GM13977 (cell line): ENCODE data around the gene NDUFB11.
"Not testable (repeated sequence)": the region's sequence is repeated elsewhere in the genome, so short reads cannot be mapped to it uniquely, and the experiment has no call there.

Experiments used
- DNase-seq: peaks from one replicate; pipeline ENCODE4 v3.0.0; 2012; ENCODE audit warnings: low spot score
- in situ Hi-C: fragments of 300-500 bp; cut with MboI; formaldehyde crosslinking; loops from one replicate; pipeline ENCODE4 v1.12.0; 2022; ENCODE audit warnings: low sequenced_read_pairs, low pct_unique_long_range_greater_than_20kb, mixed read lengths, inconsistent platforms; ENCODE audit not compliant: unreplicated experiment
- TF ChIP-seq, protein P1 (sequence below): IDR thresholded peaks from 2 replicates; pipeline ENCODE4 v1.5.1; 2012; ENCODE audit warnings: mild to moderate bottlenecking, control low read depth; ENCODE audit not compliant: insufficient read depth; ENCODE audit errors: extremely low read depth, missing control alignments

The NDUFB11 gene

DNA sequence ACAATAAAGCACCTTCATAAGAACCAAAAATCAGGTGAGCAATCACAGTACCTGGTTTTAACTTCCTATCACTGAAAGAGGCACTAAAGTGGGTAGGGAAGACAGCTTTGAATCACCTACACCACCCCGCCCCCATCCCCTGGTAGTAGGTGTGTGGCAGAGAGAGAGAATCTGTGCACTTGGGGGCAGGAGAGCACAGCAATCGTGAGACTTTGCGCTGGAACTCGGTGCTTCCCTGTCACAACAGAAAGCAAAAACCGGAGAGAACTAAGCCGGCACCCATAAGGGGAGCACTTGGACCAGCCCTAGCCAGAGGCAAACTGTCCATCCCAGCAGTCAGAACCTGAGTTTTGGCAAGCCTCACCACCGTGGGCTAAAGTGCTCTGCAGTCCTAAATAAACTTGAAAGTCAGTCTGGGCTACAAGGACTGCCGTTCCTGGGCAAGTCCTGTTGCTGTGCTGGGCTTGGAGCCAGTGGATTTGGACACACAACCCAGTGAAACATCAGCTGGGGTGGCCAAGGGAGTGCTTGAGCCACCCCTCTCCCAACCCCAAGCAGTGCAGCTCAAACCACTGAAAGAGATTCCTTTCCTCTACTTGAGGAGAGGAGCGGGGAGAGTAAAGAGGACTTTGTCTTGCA, 32.1 kb downstream of the NDUFB11 start:
- DNase-seq: no peak
- in situ Hi-C loops: no loop called here
- TF ChIP-seq, protein P1, sequence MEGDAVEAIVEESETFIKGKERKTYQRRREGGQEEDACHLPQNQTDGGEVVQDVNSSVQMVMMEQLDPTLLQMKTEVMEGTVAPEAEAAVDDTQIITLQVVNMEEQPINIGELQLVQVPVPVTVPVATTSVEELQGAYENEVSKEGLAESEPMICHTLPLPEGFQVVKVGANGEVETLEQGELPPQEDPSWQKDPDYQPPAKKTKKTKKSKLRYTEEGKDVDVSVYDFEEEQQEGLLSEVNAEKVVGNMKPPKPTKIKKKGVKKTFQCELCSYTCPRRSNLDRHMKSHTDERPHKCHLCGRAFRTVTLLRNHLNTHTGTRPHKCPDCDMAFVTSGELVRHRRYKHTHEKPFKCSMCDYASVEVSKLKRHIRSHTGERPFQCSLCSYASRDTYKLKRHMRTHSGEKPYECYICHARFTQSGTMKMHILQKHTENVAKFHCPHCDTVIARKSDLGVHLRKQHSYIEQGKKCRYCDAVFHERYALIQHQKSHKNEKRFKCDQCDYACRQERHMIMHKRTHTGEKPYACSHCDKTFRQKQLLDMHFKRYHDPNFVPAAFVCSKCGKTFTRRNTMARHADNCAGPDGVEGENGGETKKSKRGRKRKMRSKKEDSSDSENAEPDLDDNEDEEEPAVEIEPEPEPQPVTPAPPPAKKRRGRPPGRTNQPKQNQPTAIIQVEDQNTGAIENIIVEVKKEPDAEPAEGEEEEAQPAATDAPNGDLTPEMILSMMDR: no peak

DNA sequence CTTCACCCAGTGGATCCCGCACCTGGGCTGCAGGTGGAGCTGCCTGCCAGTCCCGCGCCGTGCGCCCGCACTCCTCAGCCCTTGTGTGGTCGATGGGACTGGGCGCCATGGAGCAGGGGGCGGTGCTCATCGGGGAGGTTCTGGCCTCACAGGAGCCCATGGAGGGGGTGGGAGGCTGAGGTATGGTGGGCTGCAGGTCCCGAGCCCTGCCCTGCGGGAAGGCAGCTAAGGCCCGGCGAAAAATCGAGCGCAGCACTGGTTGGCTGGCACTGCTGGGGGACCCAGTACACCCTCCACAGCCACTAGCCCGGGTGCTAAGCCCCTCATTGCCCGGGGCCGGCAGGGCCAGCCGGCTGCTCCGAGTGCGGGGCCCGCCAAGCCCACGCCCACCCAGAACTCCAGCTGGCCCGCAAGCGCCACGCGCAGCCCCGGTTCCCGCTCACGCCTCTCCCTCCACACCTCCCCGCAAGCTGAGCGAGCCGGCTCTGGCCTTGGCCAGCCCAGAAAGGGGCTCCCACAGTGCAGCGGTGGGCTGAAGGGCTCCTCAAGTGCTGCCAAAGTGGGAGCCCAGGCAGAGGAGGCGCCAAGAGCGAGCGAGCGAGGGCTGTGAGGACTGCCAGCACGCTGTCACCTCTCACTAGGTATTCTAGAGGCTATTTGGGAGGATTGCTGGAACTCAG, 33.4 kb downstream of the NDUFB11 start:
- DNase-seq, in situ Hi-C loops: not testable (repeated sequence)

DNA sequence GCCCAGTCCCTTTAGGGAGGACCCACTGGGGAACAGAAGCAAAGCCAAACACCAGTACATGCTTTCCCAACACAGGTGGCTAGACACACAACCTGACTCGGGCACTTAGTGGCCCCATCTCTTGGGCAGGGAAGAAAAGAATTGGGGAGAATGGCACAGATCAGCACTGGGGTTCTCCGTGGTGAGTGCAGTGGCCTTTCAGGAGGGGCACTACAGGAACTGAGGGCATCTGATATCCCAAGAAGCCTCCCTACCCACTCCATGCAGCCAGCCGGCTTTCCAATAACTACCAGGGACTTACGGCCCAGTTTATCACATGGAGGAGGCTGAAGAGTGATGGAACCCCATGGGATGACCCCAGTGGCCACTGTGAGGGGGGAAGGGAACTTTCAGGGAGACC, 43.3 kb downstream of the NDUFB11 start:
- TF ChIP-seq, protein P1: no peak
- in situ Hi-C loops: no loop called here
- DNase-seq: no peak

DNA sequence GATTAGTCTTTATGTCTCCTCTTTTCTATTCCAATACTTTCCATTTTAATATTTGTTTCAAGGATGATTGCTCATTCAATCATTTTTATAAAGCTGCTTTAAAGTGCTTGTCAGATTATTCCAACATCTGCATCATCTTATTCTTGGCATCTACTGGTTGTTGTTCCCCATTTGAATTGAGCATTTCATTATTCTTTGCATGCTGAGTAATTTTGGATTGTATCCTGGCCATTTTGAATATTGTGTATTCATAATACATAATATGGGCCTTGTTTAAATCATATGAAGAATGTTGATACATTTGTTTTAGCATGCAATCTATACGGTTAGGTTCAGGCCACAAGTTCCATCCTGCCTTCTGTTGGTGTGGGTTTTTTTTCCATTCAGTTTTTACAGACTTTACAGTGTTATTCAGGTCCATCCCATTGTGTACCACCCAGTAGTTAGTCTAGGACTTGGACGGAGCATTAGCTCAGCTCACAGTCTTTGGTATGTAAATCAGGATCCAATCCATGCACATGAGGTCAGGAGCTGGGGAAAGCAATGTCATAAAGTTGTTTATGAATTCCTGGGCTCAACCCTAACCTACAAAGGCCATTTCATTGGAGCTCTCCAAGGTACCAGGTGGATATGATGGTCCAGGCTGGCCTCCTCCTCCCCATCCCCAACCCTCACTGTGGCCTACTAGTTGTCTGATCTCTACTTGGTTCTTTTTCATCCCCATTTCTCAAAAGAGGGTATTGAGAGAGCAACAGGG, 46.0 kb downstream of the NDUFB11 start:
- in situ Hi-C loops: no loop called here
- no peak for DNase-seq
- TF ChIP-seq, protein P1: no peak

DNA sequence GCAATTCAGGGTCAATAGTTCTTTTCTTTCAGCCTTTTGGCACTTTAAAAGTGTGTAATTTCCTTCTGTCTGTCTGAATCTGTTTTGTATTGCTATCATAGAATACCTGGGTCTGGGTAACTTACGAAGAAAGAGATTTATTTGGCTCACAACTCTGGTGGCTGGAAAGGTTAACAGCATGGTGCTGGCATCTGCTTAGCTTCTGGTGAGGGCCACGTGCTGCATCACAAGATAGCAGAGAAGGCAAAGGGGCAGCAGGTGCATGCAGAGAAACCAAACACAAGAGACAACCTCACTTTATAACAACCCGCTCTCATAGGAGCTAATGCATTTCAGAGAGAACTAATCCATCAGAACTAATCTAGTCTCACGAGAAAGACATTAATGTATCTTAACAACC, 47.5 kb downstream of the NDUFB11 start:
- DNase-seq: no peak
- TF ChIP-seq, protein P1: no peak
- in situ Hi-C loops: no loop called here

DNA sequence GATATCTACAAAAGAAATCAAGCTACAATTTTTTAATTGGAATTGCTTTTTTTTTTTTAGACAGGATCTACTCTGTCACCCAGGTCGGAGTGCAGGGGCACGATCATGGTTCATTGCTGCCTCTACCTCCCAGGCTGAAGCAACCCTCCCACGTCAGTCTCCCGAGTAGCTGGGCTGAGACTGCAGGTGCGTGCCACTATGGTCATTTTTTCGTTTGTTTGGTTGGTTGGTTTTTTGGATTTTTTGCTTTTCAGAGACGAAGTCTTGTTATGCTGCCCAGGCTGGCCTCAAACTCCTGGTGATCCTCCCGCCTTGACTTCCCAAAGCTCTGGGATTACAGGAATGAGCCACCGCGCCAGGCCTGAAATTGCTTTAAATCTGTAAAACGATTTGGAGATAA, 50.6 kb downstream of the NDUFB11 start:
- TF ChIP-seq, protein P1: no peak
- DNase-seq: no peak
- in situ Hi-C loops: no loop called here

DNA sequence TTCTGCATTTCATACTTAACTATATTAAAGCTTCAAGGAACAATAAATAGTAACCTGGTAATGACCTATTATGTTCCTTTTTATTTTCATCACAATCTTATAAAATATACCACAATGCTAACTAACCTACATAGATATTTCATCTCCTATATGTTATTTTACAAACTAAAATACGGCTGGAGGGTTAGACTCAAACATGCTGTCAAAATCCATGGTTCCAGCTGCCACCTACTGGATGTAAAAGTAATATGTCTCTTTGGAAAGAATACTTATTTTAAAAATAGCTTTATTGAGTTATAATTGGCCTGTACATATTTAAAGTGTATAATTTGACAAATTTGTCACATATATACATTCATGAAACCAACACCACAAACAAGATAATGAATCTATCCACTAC, 51.3 kb downstream of the NDUFB11 start:
- peak; percentile 34 for DNase-seq
- in situ Hi-C loops: no loop called here
- TF ChIP-seq, protein P1: peak; percentile 35
